Cerebellar nuclear complex (tissue), 1 donor: ENCODE data around the gene BTNL9.
"Not testable (repeated sequence)": the region's sequence is repeated elsewhere in the genome, so short reads cannot be mapped to it uniquely, and the experiment has no call there.

Experiments used
- DNase-seq, 2 experiments: peaks; one replicate each; lab custom pipeline; 2025; lab: John Stamatoyannopoulos, UW

Gene BTNL9

GRCh38 chr5:181039931-181040630, at the start of gene BTNL9:
Gene BTNL9 (plus strand): TSS chr5:181040266. CDS start chr5:181045490, 5,224 bp downstream.
- DNase-seq: no peak

GRCh38 chr5:180990882-180991242, 49.2 kb upstream of the BTNL9 start:
- DNase-seq: no peak

GRCh38 chr5:181001947-181002346, 38.1 kb upstream of the BTNL9 start:
- DNase-seq: no peak

GRCh38 chr5:181005791-181006190, 34.3 kb upstream of the BTNL9 start:
- DNase-seq: no peak

GRCh38 chr5:181008136-181008535, 31.9 kb upstream of the BTNL9 start:
- DNase-seq: no peak

GRCh38 chr5:181010018-181010417, 30.0 kb upstream of the BTNL9 start:
- not testable (repeated sequence) for DNase-seq

GRCh38 chr5:181014654-181015053, 25.4 kb upstream of the BTNL9 start:
- DNase-seq: not testable (repeated sequence)

- DNase-seq: not testable (repeated sequence)
Observed at GRCh38 chr5:181017448-181017847, 22.6 kb upstream of the BTNL9 start.

- DNase-seq: no peak
Observed at GRCh38 chr5:181020688-181021087, 19.4 kb upstream of the BTNL9 start.

- no peak for DNase-seq
Observed at GRCh38 chr5:181024245-181025064, 15.6 kb upstream of the BTNL9 start.

GRCh38 chr5:181027452-181028031, 12.5 kb upstream of the BTNL9 start:
- DNase-seq: no peak

GRCh38 chr5:181028032-181028819, 11.8 kb upstream of the BTNL9 start:
- no peak for DNase-seq

GRCh38 chr5:181031716-181032115, 8.3 kb upstream of the BTNL9 start:
- no peak for DNase-seq

- no peak for DNase-seq
Observed at GRCh38 chr5:181035991-181036815, 3.9 kb upstream of the BTNL9 start.

GRCh38 chr5:181036816-181037364, 3.2 kb upstream of the BTNL9 start:
- DNase-seq: no peak

GRCh38 chr5:181037365-181037861, 2.7 kb upstream of the BTNL9 start:
- no peak for DNase-seq

GRCh38 chr5:181039471-181039870, 595 bp upstream of the BTNL9 start:
- no peak for DNase-seq

GRCh38 chr5:181040631-181040945, 522 bp downstream of the BTNL9 start:
- DNase-seq: no peak

- no peak for DNase-seq
Observed at GRCh38 chr5:181041043-181041442, 977 bp downstream of the BTNL9 start.

GRCh38 chr5:181042036-181042713, 2.1 kb downstream of the BTNL9 start:
- no peak for DNase-seq
